WTC11 (cell line): ENCODE results near the gene TCF7L2.

Source experiments
- ELF4 ChIP-seq: sonication (generic); formaldehyde crosslinking; IDR thresholded peaks from 2 replicates; pipeline ENCODE4 v1.8.1; 2022; ENCODE audit warnings: low read depth, mild to moderate bottlenecking, moderate library complexity, missing genetic modification reagents
- JUN ChIP-seq: sonication (generic); formaldehyde crosslinking; IDR thresholded peaks from 2 replicates; pipeline ENCODE4 v1.8.0; 2023; ENCODE audit warnings: mild to moderate bottlenecking, missing genetic modification reagents
- MYBL2 ChIP-seq: sonication (generic); formaldehyde crosslinking; IDR thresholded peaks from 2 replicates; pipeline ENCODE4 v1.8.1; 2023; ENCODE audit warnings: mild to moderate bottlenecking, moderate library complexity, missing genetic modification reagents
- NFE2L1 ChIP-seq: sonication (generic); formaldehyde crosslinking; IDR thresholded peaks from 2 replicates; pipeline ENCODE4 v1.8.1; 2023; ENCODE audit warnings: missing genetic modification reagents
- NFYB ChIP-seq: sonication (generic); formaldehyde crosslinking; conservative IDR thresholded peaks from 2 replicates; pipeline ENCODE4 v1.8.0; 2022; ENCODE audit warnings: low read depth, missing genetic modification reagents
- RELA ChIP-seq: sonication (generic); formaldehyde crosslinking; IDR thresholded peaks from 2 replicates; pipeline ENCODE4 v1.8.1; 2022; ENCODE audit warnings: missing genetic modification reagents, mild to moderate bottlenecking, borderline replicate concordance
- SP1 ChIP-seq: sonication (generic); formaldehyde crosslinking; conservative IDR thresholded peaks from 2 replicates; pipeline ENCODE4 v1.8.1; 2022; ENCODE audit warnings: missing genetic modification reagents
- ZBTB21 ChIP-seq: sonication (generic); formaldehyde crosslinking; IDR thresholded peaks from 2 replicates; pipeline ENCODE4 v1.8.1; 2023; ENCODE audit warnings: mild to moderate bottlenecking, missing genetic modification reagents, borderline replicate concordance
- TF ChIP-seq, protein P1 (sequence below): fragments of 200-600 bp; IDR thresholded peaks from 2 replicates; pipeline ENCODE4 v1.8.0; 2022; ENCODE audit warnings: antibody characterized with exemption
- TF ChIP-seq, protein P2 (sequence below): sonication (generic); formaldehyde crosslinking; IDR thresholded peaks from 2 replicates; pipeline ENCODE4 v1.8.1; 2022; ENCODE audit warnings: low read depth, mild to moderate bottlenecking, moderate library complexity, missing genetic modification reagents, borderline replicate concordance
- TF ChIP-seq, protein P3 (sequence below): fragments of 250-450 bp; sonication (Bioruptor Pico); conservative IDR thresholded peaks from 2 replicates; pipeline ENCODE4 v1.9.0; 2021; ENCODE audit warnings: mild to moderate bottlenecking
- TF ChIP-seq, protein P4 (sequence below): sonication (generic); formaldehyde crosslinking; IDR thresholded peaks from 2 replicates; pipeline ENCODE4 v1.8.1; 2023; ENCODE audit warnings: mild to moderate bottlenecking, missing genetic modification reagents, moderate library complexity
- TF ChIP-seq, protein P5 (sequence below): sonication (generic); formaldehyde crosslinking; IDR thresholded peaks from 2 replicates; pipeline ENCODE4 v1.8.1; 2022; ENCODE audit warnings: low read depth, missing genetic modification reagents, borderline replicate concordance

DNA sequence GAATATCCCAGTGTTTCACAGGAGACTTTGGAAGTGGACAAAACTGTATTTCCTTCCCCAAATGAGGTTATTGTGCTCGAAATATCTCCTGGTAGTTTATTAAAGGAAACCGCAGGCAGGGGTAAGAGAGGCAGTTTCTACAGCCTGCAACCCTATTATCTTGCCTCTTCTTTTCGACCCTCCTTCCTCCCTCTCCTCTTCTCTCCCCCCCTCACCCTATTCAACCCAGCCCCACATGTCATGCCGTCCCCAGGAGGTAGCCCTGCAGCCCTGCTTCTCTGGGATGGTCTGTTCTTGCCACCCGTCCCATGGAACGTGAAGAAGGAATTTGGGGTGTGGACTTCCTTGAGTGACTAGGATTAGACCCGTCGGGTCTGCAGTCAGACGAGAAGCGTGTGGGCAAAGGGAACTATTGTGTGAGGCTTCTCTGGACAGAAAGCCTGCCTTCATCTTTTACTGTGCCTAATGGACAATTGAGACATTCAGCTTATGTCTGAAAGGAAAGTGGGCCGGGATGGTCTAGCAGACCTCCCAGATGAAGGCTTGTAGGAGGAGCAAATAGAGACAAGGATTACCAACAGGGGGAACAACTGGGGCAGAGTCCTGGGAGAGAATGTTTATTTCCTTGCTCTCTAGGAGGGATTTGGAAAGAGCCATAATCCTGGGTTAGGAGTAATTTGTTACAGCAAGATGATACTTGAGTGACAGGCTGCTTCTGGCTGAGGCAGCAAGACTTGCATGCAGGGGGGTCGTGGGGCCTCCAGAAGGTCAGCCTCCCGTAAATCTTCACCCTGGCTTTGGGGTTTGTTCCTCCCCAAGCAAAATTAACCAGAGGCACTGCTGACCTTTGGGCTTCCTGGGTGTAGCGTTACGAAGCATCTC, 77.8 kb downstream of the TCF7L2 start:
- TF ChIP-seq, protein P1, sequence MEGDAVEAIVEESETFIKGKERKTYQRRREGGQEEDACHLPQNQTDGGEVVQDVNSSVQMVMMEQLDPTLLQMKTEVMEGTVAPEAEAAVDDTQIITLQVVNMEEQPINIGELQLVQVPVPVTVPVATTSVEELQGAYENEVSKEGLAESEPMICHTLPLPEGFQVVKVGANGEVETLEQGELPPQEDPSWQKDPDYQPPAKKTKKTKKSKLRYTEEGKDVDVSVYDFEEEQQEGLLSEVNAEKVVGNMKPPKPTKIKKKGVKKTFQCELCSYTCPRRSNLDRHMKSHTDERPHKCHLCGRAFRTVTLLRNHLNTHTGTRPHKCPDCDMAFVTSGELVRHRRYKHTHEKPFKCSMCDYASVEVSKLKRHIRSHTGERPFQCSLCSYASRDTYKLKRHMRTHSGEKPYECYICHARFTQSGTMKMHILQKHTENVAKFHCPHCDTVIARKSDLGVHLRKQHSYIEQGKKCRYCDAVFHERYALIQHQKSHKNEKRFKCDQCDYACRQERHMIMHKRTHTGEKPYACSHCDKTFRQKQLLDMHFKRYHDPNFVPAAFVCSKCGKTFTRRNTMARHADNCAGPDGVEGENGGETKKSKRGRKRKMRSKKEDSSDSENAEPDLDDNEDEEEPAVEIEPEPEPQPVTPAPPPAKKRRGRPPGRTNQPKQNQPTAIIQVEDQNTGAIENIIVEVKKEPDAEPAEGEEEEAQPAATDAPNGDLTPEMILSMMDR = no peak
- TF ChIP-seq JUN (CRISPR knock-in tag) (no peak), SP1 (CRISPR knock-in tag) (no peak), NFE2L1 (CRISPR knock-in tag) (no peak), MYBL2 (CRISPR knock-in tag) (no peak), RELA (CRISPR knock-in tag) (no peak), ZBTB21 (CRISPR knock-in tag) (0 out of 2 replicates have a peak, but pooled peaks have one; percentile 44), NFYB (CRISPR knock-in tag) (no peak), ELF4 (CRISPR knock-in tag) (no peak)
- TF ChIP-seq, protein P2, sequence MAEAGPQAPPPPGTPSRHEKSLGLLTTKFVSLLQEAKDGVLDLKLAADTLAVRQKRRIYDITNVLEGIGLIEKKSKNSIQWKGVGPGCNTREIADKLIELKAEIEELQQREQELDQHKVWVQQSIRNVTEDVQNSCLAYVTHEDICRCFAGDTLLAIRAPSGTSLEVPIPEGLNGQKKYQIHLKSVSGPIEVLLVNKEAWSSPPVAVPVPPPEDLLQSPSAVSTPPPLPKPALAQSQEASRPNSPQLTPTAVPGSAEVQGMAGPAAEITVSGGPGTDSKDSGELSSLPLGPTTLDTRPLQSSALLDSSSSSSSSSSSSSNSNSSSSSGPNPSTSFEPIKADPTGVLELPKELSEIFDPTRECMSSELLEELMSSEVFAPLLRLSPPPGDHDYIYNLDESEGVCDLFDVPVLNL = no peak
- TF ChIP-seq, protein P3, sequence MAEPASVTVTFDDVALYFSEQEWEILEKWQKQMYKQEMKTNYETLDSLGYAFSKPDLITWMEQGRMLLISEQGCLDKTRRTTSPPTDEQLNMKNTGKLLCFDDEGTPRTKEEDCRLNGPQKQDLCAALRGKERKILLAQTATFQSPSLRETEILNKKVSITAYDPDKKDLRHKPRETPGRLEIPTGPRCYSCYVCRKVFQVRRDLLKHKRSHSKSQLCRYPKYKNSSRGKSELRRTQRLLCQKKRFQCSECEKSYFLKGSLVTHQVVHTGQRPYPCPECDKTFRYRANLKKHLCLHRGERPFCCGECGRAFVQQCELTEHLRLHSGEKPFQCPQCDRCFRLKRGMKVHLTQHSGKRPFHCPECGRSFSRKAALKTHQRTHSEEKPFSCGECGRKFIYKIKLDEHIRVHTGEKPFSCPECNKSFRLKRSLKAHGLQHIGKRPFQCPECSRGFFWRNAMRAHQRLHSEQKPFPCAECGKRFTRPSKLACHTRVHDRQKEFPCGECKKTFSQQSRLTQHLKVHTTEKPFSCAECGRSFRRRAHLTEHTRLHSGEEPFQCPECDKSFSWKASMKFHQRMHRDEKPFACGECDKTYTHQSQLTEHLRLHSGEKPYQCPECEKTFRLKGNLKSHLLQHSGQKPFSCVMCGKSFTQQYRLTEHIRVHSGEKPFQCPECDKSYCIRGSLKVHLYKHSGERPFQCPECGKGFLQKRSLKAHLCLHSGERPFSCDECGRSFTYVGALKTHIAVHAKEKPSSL = no peak
- TF ChIP-seq, protein P4, sequence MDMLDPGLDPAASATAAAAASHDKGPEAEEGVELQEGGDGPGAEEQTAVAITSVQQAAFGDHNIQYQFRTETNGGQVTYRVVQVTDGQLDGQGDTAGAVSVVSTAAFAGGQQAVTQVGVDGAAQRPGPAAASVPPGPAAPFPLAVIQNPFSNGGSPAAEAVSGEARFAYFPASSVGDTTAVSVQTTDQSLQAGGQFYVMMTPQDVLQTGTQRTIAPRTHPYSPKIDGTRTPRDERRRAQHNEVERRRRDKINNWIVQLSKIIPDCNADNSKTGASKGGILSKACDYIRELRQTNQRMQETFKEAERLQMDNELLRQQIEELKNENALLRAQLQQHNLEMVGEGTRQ (CRISPR knock-in tag) = no peak
- TF ChIP-seq, protein P5, sequence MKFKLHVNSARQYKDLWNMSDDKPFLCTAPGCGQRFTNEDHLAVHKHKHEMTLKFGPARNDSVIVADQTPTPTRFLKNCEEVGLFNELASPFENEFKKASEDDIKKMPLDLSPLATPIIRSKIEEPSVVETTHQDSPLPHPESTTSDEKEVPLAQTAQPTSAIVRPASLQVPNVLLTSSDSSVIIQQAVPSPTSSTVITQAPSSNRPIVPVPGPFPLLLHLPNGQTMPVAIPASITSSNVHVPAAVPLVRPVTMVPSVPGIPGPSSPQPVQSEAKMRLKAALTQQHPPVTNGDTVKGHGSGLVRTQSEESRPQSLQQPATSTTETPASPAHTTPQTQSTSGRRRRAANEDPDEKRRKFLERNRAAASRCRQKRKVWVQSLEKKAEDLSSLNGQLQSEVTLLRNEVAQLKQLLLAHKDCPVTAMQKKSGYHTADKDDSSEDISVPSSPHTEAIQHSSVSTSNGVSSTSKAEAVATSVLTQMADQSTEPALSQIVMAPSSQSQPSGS (CRISPR knock-in tag) = no peak
